BE2C (cell line): ENCODE measurements around the gene RPAP3.

Source experiments
- DNase-seq: peaks from one replicate; pipeline ENCODE4 v3.0.0-alpha.2; 2020
- H3K27me3 ChIP-seq: fragments of 250-450 bp; sonication (Bioruptor Pico); 2 replicates; pipeline ENCODE4 v1.5.1; 2020; ENCODE audit warnings: mild to moderate bottlenecking
- H3K36me3 ChIP-seq: fragments of 250-450 bp; sonication (Bioruptor Pico); 2 replicates; pipeline ENCODE4 v1.5.1; 2020; ENCODE audit warnings: mild to moderate bottlenecking
- H3K4me1 ChIP-seq: fragments of 250-450 bp; sonication (Bioruptor Pico); 2 replicates; pipeline ENCODE4 v1.5.1; 2020
- H3K4me3 ChIP-seq: 2 replicates; pipeline ENCODE4 v1.5.1; 2011; ENCODE audit warnings: low read depth, low read length
- H3K9me3 ChIP-seq: fragments of 250-450 bp; sonication (Bioruptor Pico); 2 replicates; pipeline ENCODE4 v1.5.1; 2020
- CTCF ChIP-seq: IDR thresholded peaks from 2 replicates; pipeline ENCODE4 v1.5.1; 2012; ENCODE audit warnings: mild to moderate bottlenecking, low read depth, low read length

Gene RPAP3

DNA sequence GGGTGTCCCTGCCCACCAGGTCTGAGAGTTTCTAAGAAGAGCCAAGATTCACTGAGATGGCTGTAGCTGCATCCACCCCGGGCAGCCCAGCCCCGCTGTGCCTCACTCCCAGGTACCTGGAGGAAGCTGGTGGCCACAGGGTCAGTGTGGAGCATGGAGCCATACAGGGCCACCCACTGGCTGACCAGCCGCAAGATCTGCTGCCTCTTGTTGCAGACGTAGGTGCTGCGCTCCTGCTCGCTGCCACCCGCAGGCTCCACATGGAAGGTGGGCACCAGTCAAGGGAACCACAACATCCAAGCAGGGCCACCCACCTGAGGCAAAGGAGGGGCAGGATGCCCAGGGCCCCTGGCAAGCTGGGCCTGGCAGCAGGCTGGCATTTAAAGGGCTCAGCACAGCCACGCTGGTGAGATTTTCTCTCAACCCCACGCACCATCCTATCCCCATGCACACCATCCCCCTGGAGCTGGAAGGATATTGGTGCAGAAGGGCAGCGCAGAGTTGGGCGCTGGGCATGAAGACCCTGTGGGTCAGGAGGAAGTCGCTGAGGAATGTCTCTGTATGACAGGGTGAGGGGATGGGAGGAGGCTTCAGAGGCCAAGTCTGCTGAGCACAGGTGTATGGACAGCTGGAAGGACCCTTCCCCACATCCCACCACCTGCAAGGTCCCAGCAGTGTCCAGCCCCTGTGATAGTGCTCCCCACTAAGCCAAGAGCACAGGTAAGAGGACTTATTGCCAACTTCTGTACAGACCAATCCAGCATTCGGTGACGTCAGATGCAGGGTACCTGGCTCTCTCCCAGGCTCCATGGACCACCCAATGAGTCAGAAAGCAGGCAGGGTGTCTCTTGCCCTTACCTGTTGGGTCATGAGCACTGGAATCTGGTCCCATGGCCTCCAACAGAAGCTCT is 42.0 kb upstream of the RPAP3 start:
- TF ChIP-seq CTCF, result no peak
- Histone ChIP-seq H3K36me3 (no peaks in the 10 kb centered on the region), H3K9me3 (no peaks in the 10 kb centered on the region), H3K4me3 (no peak overlapping the region), H3K4me1 (peaks cover 6% of the 10 kb centered on the region), H3K27me3 (no peaks in the 10 kb centered on the region)
- no peak for DNase-seq

DNA sequence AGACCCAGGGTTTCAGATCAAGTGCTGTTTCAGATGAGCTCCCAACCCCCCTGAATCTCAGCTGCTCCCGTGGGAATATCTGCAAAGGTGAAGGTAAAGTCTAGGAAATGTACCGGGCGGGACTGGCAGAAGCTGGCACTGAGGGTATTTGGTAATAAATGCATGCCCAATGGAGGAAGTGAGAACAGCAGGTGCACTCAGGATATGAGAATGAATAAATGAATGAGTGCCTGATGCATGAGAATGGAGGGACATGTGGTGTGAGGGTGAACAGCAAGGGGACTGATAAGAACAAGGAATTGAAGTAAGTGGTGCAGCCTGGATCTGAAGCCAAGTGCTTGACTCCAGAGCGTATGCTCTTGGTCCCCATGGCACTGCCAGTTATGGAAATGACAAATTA is 41.3 kb upstream of the RPAP3 start:
- Histone ChIP-seq H3K36me3 (no peaks in the 10 kb centered on the region), H3K9me3 (no peaks in the 10 kb centered on the region), H3K4me1 (no peaks in the 10 kb centered on the region; the same call in 1 of the 2 replicates), H3K4me3 (no peak overlapping the region), H3K27me3 (no peaks in the 10 kb centered on the region)
- TF ChIP-seq CTCF, result no peak
- DNase-seq, result no peak

DNA sequence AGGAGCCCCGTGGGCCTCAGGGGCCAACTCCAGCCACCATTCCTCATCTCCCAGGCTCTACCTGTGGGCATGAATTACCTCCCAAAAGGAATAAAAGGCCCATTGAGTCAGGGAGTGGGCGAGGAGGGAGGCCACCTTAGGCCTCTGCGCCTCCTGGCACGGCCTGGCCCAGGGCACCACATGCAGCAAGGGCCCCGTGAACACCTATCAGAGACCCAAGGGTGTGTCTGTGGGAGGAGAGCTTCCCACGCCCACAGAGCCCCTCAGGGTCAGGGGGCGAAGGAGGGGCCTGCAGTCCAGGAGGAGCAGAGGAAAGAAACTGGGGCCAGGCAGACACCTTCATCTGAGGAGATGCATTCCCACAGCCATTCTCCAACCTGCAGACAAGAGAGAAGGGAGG is 40.7 kb upstream of the RPAP3 start:
- Histone ChIP-seq H3K4me1 (no peaks in the 10 kb centered on the region), H3K36me3 (no peaks in the 10 kb centered on the region), H3K9me3 (no peaks in the 10 kb centered on the region), H3K27me3 (no peaks in the 10 kb centered on the region), H3K4me3 (no peak overlapping the region)
- no peak for TF ChIP-seq CTCF
- no peak for DNase-seq

- H3K4me3 ChIP-seq, result no peak overlapping the region
- H3K36me3 ChIP-seq, result no peaks in the 10 kb centered on the region
- peaks cover 3% of the 10 kb centered on the region; the same call in 1 of the 2 replicates for H3K4me1 ChIP-seq
- TF ChIP-seq CTCF, result no peak
- DNase-seq, result no peak
- no peaks in the 10 kb centered on the region for H3K9me3 ChIP-seq
- H3K27me3 ChIP-seq, result no peaks in the 10 kb centered on the region
These were observed 40.2 kb upstream of the RPAP3 start for GRCh38 chr12:47746073-47746472.

GRCh38 chr12:47745485-47746041 is 39.7 kb upstream of the RPAP3 start:
- H3K9me3 ChIP-seq, result no peaks in the 10 kb centered on the region
- DNase-seq, result no peak
- no peak overlapping the region for H3K4me3 ChIP-seq
- no peak for TF ChIP-seq CTCF
- H3K4me1 ChIP-seq, result peaks cover 6% of the 10 kb centered on the region; the same call in 1 of the 2 replicates
- no peaks in the 10 kb centered on the region for H3K36me3 ChIP-seq
- H3K27me3 ChIP-seq, result no peaks in the 10 kb centered on the region
